Thyroid gland (tissue), 4 donors: ENCODE data around the gene ZBED1.

Experiments used
- CTCF ChIP-seq, 6 experiments: fragments of 200-600 bp in 3 of 6; fragments of 450-650 bp in 3 of 6; sonication (generic) in 3 of 6; IDR thresholded peaks; one replicate each; pipeline ENCODE4 v1.5.1; 2016 to 2019; ENCODE audit warnings: antibody characterized with exemption in 6 of 6, mild to moderate bottlenecking in 2 of 6, inconsistent platforms in 1 of 6, moderate library complexity in 1 of 6
- POLR2A ChIP-seq, 2 donors: fragments of 450-650 bp; IDR thresholded peaks; one replicate each; pipeline ENCODE4 v1.6.1; 2017; ENCODE audit warnings: antibody characterized with exemption in 2 of 2, mild to moderate bottlenecking in 2 of 2, moderate library complexity in 1 of 2

DNA sequence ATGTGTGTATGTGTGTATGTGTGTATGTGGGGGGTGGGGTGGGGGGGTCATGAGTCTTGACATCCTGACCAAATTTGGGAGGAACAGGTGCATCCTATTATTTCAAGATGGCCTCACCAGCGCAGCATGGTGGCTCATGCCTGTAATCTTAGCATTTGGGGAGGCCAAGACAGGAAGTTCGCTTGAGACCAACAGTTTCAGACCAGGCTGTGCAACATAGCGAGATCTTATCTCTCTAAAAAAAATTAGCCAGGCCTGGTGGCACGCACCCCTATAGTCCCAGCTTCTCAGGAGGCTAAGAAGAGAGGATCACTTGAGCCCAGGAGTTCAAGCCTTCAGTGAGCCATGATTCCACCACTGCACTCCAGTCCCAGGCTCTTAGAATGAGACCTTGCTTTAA is 47.0 kb upstream of the ZBED1 start:
- TF ChIP-seq CTCF (IDR thresholded peaks at IDR 0.05), result no peak
- no peak for TF ChIP-seq POLR2A (IDR thresholded peaks at IDR 0.05)
